Measurements from ENCODE around the gene SETD7.

SETD7 gene

DNA sequence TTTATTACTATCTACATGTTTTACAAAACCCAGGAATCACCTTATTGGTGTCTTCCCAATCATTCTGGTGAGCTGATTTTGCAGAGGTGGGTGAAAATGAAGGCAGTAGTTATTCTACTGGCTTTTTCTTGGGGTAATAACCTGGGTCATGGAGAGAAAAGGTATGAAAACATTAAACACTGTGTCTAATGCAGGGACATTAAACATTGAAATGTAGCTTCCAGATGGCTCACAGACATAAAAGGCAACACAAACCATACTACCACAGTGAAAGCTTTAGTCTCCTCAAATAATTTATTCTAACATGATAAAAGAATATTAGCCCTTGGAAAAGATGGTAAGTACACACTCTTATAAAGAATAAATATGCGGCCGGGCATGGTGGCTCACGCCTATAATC is 8.0 kb downstream of the SETD7 start:
- DNase-seq = no peak

DNA sequence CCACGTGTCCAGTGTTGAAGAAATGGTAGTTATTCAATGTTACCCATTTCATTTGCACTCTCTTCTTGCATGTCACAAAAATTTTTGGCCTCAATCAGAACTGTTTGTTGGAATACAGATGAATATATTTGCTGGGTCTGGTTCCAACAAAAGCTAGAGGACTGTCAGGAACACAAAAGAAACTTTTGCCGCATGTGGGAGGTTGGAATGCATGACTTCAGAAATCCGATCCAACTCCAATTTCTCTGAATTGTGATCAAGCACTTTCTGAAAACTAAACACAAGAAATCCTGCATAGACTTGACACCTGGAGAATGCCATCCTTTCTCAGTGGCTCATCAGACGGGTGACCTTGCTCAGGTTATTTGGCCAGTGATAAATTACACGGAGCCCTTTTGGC is 15.4 kb downstream of the SETD7 start:
- DNase-seq = no peak

DNA sequence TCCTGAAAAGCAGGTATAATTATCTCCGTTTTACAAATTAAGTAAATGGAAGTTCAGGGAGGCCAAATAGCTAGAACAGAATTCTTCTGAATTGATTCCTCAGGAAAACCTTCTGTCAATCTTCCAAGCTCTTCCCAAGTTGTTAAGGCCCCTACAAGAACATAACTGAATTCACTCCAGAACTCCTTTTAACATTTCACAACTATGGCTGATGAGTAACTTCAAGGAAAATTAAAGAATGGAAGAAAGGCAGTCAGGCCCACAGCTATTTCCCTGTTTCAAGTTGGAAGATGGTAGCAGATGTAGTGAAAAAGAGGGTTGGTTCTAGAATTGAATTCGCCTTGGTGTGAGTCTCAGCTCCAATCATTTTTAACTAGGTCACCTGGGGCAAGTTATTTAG is 15.9 kb downstream of the SETD7 start:
- no peak for DNase-seq

DNA sequence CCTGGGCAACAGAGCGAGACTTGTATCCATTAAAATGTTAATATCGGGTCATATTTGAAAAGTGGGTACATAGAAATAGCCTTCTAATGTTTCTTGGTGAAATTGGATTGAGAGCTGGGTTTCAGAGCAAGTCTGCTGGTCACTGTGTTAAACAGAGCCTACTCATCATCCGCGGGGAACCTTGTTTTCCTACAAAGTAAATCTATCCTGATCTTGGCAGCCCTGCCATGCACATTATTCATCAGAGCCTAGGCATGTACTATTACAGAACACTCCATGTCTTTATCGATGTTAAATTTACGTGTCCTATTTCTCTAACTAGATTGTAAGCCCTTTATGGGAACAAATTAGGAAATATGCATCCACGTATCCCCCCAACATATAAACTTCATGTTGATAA is 18.7 kb downstream of the SETD7 start:
- DNase-seq = no peak

DNA sequence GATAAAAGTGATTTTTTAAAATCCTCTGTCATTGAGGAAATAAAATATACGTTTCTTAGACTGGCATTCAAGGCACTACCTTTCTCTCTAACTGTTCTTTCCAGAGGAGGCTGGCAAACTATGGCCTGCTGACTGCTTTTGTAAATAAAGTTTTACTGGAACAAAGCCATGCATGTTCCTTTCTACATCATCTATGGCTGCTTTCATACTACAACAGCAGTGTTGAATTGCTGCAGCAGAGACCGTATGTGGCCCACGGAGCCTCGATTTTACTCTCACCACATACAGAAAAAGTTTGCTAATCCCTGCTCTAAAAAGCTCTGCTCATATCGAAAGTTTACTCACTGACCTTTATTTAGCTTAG is 20.2 kb downstream of the SETD7 start:
- DNase-seq = no peak

DNA sequence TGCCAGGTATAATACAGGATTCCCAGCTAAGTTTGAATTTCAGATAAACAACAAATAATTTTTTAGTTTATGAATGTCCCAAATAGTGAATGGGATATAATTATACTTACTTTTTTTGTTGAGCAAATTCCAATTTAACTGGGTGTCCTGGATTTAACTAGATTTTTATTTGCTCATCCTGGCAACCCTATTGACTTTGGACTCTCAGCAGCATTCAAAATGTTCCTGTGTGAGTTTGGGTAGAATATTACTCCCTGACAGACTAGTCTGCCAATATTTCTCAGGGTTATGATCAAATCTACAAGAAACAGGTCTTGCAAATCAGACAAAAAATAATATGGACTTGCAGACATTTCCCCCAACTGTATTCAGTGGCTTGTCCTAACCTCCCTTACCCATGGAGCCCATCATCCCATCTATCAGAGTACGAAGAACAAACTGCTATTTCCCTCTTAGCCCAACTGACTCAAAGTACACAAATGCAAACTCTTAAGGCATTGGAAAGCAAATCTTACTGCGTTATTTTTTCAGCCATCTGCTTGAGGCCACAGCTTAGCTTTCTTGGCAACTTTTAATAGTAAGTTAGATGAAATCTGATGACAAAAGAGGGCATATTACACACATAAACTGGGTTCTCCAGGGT is 20.7 kb downstream of the SETD7 start:
- DNase-seq = no peak

DNA sequence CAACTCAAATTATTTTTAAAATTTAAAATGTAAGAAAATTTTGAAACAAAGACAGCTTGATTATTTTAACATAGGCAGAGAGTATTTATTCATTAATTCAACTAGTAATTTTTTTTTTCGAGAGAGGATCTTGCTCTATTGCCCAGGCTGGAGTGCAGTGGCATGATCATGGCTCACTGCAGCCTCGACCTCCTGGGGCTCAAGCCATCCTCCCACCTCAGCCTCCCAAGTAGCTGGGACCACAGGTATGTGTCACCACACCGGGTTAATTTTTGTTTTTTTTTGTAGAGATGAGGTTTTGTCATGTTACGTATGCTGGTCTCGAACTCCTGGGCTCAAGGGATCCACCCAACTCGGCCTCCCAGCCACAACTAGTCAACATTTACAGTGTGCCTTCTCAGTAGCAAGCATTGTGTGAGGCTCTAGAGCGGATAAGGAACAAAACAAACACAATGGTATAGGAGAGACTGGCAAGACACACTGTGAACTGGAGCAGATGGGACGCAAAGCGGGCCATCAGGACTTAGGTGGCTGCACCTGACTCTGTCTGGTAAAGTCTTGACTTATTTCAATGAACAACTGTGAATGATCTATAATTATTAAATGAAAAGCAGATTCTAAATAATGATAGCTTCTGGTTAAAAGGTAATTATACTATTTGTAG is 21.6 kb downstream of the SETD7 start:
- no peak for DNase-seq

DNA sequence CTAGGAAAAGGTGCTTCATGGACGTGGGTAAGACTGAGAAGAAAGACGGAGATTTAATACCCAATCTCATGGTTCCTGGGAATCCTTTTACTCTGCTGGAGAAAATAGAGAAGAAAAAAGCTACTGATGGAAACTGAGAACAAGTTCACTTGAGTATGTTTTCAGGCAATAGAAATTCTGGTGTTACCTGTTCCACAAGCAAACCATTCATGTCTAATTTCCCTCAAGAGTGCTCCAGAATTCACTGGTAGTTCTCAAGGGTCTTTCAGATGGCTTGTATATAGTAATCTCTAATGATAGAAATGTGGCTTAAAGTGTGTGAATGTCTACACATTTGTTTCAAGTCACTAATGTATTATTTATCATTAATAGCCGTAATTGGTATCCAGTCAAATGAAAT is 22.5 kb downstream of the SETD7 start:
- no peak for DNase-seq

DNA sequence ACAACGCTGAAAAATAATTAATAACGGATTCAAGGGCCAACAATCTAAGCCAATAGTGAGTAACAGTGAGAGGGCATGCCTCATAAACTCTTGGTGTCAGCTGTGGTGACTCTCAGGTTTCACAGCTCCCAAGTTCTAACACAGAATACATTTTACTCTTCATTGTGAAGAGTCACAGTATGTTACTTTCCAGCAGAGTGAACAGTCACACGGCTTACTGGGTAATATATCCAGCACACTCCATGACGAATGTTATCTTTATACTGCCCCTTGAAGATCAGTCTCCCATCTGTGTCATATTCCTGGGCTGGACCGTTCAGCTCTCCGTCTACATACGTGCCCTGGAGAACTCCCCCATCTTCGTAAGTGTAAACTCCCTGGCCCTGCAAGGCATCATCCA is 23.1 kb downstream of the SETD7 start:
- no peak for DNase-seq

DNA sequence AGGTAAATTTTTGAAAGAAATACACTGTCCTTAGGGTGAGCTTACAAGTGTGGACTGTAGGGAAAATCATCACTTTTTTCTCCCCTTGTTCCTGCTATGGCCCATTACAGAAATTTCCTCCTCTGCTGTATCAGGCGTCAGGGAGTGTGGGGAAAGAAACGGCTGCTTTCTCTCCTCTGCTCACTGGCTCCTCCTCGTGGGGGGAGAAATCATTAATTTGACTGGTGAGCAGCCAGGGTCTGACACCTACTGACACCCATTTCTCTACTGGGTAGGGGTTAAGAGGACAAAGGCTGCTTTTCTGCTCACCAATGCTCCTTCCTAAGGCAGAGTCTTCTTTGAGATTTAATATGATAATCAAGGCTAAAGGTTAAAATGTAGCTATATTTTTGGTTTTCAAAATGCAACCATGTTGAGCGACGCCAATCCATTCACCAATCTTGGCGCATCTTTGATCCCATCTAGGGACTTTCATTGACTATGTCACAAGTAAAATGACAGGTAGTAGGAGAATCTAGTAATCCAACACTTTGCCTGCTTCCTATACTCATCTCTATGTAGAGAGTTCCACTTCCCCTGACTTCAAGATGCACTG is 25.1 kb downstream of the SETD7 start:
- peak; percentile 22 for DNase-seq

DNA sequence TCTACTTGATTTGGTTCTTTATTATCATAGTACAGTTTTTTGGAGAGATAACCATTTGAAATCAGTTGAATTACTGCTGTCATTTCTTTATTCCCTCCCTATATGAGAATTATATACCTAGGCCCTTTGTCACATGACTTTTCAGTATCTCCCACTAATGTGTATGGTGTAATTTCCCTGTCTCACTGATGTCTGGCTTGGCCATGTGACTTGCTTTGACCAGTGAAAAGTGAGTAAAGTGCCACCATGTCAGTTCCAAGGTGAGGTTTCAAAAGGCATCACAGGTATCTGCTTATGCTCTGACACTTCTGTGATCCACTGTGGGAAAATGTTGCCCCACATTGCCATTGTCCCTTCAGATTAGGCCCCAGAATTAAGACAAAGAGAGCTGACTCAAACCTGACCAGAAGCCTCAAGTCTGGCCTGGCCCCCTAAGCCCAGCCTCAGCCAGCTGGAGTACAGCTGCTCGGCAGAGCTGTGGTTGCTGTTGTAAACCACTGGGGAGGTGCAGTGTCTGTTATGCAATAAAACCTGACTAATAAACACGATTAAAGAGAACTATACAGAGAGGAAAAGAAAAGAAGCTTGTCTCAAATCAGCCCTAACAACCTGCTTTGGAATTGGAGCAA is 27.5 kb downstream of the SETD7 start:
- DNase-seq = no peak

DNA sequence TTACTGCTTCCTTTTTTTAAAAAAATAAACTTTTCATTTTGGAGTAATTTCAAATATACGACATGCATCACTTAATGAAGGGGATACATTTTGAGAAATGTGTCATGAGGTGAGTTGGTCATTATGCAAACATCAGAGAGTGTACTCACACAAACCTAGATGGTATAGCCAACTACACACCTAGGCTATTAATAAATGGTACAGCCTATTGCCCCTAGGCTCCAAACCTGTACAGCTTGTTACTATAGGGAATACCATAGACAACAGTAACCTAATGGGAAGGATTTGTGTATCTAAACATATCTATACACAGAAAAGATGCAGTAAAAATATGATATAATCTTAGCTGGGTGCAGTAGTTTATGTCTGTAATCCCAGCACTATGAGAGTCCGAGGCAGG is 29.1 kb downstream of the SETD7 start:
- DNase-seq = no peak

DNA sequence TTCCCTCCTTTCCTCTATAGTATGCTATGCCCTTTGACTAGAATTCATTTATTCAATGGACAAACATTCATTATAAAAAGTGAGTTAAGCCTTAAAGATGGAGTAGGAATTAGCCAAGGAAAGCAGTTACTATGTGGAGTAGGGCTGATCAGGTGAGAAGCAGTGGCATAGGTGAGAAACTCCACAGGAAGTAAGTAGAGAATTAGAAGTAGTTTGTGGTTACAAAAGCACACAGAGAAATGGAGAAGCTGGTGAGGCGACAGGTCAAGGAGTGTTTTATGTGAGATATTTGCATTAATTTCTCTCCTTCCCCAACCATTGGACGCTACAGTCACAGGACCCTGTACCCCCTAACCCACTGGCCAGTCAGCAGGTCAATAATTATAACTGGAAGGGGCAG is 30.6 kb downstream of the SETD7 start:
- DNase-seq = no peak

DNA sequence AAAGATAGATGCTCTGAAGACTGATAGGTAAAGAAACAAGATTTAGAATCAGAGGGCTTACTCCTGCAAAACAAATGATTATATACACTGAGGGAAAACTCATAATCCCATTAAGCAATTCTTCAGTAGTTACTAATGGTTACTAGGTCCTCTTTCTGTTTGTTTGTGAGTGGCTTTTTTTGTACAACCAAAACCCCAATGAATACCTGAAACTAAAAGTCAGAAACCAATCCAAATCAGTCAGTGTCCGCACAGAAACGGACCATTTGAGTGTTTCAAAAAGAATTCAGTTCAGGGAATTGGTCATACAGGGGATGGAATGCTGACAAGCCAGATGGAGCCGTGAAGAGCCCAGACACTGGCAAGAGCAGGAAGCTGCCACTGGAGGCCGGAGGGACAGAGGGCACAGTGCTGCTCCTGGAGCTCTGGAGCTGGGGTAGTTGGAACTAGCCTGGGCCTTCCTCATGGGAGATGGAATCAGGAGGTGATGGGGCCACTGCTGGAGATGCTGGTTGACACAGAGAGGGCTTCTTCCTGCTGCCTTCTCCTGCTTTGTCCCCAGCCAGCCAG is 31.9 kb downstream of the SETD7 start:
- no peak for DNase-seq

DNA sequence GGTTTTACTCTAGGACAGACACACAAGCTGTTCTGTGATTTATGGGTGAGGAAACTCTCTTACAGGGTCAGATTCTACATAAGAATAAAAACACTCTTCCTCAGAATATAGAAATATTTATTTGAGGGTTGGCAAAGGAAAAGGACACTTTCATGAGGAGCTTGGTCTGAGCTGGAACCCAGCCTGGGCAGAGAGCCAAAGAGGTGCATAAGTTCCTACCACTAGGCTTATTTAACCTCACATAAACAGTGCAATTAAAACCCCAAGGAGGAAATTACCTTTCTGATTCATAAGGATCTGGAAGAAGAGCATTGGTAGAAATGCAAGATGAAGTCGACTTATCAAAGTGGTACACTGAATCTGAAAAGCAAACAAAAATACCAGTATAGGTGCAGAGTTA is 32.9 kb downstream of the SETD7 start:
- no peak for DNase-seq

DNA sequence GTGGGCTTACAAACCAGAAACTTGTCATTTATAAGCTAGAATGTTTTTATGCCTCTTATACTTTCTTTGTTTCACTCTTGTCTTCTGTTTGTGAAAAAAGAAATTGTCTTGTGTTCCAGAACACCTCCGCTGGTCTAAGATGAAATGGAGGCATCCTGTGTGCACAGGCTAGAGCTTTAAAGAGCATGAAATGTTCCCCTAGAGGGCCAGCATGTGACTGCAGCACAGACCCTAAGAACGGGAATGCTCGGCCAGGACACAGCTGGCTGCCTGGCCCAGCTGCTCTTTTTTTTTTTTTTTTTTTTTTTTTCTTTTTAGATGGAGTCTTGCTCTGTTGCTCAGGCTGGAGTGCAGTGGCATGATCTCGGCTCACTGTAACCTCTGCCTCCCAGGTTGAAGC is 33.6 kb downstream of the SETD7 start:
- DNase-seq = no peak

DNA sequence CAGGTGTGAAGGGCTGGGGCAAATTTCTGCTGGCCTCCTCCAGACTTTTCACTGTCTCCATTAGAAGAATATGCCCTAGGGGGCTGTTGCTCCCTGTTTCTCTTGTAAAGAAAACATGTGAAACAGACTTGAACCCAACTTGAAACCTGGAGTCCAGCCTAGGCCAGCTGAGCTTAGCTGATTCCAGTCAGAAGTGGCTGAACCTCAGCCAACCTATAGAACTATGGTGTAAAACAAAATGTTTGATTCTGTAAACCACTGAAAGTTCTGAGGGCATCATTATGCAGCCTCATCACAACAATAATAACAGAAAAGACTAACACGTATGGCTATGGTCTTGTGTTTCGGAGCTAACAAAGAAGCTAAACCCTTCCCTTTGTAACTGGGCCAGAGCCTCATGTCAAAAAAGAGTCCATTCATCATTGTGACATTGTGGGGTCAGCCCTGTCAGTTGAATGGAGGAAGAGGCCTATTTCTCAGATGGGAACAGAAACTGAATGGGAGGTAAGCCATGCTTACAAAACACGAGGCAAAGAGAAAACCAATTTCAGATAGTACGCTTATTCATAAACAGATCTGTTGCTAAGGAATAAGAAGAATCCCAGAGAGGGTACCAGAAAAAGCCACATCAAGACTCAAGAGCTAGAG is 34.1 kb downstream of the SETD7 start:
- no peak for DNase-seq

DNA sequence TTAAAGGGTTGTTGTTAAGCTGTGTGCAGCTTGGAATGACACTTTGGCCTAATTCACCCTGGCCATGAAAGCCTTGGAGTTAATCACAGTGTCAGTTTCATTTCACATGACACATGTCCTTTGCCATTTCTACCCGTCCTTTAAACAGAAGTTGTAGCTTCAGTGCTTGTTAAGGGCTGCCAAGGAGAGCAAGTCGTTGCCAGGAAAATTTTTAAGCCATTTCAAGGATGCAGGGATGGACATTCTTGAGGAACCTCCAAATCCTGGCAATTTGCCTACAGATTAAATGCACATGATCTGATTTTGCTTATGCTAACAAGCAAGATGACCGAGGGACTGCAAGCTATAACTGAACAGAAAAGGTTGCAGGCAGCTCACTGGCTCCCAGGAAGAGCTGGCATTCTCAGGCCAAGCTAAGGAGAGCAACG is 40.5 kb downstream of the SETD7 start:
- DNase-seq = no peak

DNA sequence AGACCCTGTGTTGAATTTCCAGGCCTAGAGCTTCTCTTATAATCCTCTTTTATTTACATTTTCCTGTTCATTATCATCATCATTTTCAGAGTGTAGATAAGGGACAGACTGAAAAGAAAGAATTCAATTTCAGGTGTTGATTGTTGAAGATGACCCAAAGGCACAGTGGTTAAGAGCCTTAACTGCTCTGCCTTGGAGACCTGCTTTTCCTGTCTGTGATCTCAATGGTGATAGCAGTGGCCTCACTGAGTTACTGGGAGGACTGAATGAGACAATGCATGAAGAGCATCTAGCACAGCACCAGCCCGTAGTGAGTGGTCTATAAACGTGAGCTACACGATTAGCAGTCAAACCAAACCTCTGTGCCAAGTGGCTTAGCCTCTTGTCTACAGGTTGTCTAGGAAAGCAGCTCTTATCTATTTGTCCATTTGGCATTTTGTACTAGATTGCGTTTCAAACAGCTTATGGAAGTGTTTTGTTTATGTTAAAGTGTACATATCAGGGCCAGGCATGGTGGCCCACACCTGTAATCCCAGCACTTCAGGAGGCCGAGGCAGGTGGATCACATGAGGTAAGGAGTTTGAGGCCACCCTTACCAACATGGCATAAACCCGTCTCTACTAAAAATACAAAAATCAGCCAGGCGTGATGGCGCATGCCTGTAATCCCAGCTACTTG is 41.5 kb downstream of the SETD7 start:
- no peak for DNase-seq

DNA sequence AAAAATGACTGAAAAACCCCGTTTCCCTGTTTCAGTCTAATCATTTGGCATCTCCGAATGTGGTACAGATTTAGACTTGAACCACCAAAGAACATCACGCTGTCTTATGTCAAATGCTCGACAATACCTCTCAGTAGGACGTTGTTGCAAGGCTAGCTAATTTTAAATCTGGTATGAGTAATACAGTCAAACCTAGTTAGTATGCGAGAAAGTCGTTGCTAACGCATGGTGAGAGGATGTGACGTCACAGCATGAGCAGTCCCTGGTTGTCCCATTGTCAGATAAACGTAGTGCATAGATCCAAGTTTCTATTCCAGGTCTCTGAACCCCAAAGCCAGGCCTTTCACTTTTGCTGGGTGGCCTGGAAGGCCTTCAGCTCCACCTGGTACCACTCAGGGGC is 44.7 kb downstream of the SETD7 start:
- DNase-seq = no peak

DNA sequence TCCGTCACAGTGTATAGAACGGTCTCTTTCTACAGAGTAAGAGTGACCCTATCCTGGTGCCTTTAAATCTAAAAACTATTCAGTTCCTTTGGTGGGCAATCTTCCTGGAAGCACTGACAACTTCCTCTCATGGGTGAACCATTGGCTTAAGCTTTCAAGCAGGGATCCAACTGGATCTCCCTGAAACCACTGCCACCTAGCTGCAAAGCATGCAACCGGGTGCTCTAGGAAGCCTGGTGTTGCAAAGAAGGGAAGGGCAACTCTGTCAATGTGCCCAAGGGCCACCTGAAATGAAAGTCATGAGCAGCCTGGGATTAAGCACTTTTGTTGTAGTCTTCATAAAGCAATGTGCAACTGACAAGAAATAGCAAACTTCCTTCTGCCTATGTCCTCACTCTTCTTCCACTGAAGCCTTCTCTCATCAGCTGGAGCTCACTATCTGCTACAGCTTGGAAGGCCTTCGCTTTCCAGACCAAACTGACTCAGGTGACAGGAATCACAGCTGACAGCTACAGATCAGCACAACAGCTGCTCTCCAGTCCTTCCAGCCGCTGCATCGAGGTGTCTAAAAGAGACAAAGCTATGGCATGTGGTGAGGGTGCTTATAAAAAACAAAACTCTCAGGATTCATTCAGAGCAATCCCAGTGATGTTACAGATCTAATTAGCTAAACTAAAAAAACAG is 46.1 kb downstream of the SETD7 start:
- DNase-seq = peak; percentile 8

DNA sequence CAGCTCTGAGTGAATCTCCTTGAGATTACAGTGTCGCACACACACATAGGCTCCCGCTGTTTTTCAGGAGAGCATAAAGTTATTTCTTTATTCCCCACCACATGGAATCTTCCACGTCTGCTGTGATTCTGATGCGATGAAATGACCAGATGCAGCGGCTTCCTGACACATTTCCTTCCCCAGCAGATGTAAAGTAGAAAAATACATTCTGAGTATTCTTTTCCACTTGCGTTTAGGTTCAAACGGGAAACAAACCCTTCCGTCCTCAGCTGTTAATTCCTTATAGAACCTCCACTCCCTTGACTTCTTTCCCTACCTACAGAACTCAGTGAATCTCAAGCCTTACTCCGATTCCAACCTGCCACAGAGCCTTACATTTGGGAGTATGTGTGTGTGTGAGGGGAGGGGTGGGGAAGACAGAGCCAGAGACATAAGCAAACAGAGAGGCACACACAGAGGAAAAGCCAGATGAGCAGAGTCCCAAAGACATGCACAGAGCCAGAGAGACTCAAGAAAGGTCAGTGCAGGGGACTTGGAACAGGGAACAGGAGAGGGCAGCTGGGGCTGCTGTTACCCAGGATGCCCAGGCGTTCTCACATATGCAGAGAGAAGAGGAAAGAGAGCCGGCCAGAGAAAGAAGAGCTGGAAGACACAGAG is 47.3 kb downstream of the SETD7 start:
- DNase-seq = no peak
